ENCODE measurements around the gene SLC19A1.

SLC19A1 gene

DNA sequence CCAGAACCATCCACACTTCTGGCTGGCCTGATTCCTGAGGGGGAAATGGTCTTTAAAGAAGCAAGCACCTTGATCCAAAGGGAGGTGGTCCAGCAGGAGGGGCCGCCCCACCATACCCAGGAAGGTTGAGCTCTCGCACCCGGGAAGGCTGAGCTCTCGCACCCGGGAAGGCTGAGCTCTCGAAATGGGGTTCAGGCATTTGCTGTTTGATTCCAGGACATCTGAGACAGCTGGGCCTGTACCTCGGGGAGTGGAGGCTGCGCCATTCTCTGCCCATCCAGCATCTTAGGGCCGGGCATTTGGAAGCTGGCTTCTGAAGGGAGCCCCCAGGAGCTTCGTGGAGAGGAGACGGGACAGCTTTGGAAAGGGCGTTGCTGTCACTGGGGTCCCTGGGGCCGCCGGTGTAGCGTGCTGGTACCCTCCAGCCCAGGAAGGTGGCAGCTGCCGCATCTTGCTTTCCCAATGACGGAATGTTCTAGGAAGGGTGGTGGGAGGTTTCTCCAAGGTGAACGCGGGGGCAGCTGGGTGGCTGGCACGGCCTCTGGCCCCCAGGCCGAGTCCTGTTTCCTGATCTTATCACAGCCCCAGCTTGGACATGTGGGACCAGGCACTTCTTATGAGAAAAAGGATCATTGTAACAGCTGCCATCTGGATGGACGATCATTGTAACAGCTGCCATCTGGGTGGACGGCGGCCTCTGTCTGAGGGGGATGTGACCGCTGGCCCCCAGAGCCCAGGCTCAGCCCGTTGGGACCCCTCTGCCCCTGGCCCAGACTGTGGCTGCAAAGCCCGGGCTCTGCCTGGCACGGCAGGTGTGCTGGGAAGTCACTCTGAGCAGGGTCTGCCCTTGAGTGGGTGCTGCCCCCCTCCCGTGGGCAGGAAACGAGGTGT lies 75.7 kb downstream of the SLC19A1 start:
- no peak for DNase-seq (ENCODE audit: low spot score)

- no peak for DNase-seq (ENCODE audit: low spot score)
Observed at GRCh38 chr21:45465611-45466329, 76.5 kb downstream of the SLC19A1 start.

- no peak for DNase-seq (ENCODE audit: low spot score)
Observed at GRCh38 chr21:45465105-45465504, 77.1 kb downstream of the SLC19A1 start.

GRCh38 chr21:45464309-45464708 lies 77.9 kb downstream of the SLC19A1 start:
- DNase-seq (ENCODE audit: low spot score), result no peak

- DNase-seq (ENCODE audit: low spot score), result no peak
Observed at GRCh38 chr21:45463871-45464270, 78.4 kb downstream of the SLC19A1 start.

GRCh38 chr21:45461806-45462341 lies 80.4 kb downstream of the SLC19A1 start:
- DNase-seq (ENCODE audit: low spot score), result no peak

DNA sequence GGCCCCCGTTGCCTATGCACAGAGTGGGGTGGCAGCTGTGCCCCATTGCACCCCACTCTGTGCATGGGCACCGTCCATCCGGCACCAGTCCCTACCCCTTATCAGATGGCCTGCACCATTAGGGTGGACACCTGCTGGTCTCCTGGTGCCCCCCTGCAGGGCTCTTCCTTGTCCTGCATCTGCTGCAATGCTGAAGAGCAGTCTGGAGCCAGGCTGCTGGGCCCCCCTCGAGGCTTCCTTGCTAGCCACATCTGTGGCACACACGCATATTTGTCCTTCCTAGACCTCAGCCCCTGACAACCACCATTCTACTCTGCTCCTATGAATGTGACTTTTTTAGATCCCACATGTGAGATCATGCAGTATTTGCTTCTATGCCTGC lies 80.9 kb downstream of the SLC19A1 start:
- DNase-seq (ENCODE audit: low spot score), result no peak

GRCh38 chr21:45460611-45461368 lies 81.5 kb downstream of the SLC19A1 start:
- no peak for DNase-seq (ENCODE audit: low spot score)

DNA sequence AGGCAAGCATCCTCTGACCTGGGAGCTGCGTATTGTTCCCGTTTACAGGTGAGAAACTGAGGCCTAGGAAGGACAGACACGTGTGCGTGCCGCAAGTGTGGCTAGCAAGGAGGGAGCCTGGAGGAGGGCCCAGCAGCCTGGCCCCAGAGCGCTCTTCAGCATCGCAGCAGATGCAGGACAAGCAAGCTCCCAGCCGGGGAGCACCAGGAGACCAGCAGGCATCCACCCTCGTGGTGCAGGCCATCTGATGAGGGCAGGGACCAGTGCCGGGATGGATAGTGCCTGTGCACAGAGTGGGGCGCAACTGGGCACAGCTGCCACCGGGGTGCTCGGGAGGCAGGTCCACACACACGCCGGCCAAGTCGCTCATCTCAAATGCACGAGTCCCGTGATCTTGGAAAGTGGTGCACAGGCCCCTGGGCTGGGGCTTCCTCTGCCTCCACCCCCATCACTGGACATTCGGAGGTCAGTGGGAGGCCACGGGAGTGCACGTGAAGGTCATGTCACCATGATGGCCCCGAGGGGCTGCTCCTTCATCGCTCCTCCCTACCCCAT lies 82.2 kb downstream of the SLC19A1 start:
- DNase-seq (ENCODE audit: low spot score), result no peak

GRCh38 chr21:45459171-45460010 lies 82.8 kb downstream of the SLC19A1 start:
- no peak for DNase-seq (ENCODE audit: low spot score)

DNA sequence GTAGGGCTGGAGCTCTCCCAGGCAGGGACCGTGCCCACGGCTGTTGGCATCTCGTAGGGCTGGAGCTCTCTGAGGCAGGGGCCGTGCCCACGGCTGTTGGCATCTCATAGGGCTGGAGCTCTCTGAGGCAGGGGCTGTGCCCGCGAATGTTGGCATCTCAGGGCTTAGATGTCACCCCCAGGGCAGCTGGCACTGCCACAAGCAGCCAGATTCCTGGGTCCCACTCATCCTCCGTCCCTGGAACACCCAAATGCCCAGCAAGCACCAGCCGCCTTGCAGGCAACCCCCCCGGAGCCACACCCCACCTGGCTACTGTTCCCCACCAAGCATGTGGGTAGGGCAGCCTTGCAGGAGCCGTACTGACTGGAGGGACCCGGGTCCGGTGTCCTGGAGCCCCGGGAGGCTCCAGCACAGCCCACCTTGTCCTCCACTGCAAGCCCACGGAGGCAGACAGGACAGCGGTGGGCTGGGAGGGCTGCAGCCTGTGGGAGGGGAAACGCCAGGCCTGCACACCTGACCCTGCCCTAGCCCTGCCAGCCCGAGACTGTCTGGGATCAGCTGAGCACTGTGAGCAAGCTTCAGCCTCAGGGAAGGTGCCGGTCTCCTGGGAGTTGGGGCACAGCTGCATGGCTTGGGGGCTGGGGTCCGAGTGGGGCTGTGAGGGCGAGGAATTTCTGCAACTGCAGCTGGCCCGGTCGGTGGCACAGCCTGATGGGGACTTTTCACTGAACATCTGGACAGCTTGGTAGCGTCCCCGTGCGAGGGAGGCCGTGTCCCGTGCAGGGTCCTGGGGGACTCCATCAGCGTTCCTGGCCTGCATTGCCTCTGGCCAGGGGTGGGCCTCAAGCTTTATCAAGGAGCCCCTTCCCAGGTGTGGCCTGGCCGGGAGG lies 83.7 kb downstream of the SLC19A1 start:
- no peak for DNase-seq (ENCODE audit: low spot score)

DNA sequence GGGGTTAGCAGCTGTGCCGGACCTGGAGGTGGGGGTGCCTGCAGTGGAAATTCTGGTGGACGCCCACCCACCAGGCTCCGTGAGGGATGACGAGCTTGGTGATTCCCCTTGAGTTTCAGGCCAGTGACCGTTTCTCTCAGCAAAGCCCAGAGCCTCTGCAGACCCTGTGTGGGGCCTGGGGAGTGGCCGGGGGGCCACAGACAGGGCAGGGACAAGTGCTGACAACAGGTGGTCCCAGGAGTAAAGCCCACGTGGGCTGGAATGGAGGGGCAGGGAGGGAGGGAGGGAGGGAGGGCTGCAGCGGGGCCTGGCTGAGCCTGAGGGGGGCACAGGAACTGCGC lies 84.4 kb downstream of the SLC19A1 start:
- DNase-seq (ENCODE audit: low spot score), result no peak

- DNase-seq (ENCODE audit: low spot score), result no peak
Observed at GRCh38 chr21:45457161-45457831, 84.9 kb downstream of the SLC19A1 start.

DNA sequence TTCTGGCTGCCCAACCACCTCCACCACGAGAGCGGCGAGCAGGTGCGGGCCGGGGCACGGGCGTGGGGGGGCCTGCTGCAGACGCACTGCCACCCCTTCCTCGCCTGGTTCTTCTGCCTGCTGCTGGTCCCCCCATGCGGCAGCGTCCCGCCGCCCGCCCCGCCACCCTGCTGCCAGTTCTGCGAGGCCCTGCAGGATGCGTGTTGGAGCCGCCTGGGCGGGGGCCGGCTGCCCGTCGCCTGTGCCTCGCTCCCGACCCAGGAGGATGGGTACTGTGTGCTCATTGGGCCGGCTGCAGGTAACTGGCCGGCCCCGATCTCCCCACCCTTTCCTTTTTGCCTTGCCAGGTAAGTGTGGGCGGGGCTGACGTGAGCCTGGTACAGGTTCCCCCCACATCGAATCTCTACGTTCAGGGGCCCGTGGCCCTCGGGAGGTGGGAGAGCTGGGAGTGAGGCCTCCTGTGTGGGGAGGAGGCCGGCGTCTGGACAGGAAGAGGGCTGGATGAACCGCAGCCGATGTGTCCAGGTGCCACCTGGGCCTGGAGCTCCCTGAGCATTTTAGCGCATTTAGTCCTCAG lies 85.6 kb downstream of the SLC19A1 start:
- no peak for DNase-seq (ENCODE audit: low spot score)

GRCh38 chr21:45455674-45456583 lies 86.3 kb downstream of the SLC19A1 start:
- DNase-seq (ENCODE audit: low spot score), result no peak

- no peak for DNase-seq (ENCODE audit: low spot score)
Observed at GRCh38 chr21:45454926-45455673, 87.1 kb downstream of the SLC19A1 start.
